Naive B cell (primary cell): ENCODE results near the gene CLDN16. TPM values are rescaled to one million over a fixed set of nuclear protein-coding genes. Genes with fewer than 3 reads are reported as not detected.

ENCODE experiments used
- ATAC-seq, 2 donors: fragments of 150-1000 bp; cut with Tn5 transposase; 2 replicates each; pipeline ENCODE4 v1.10.0; 2021; ENCODE audit warnings: low read depth in 2 of 2, mild to moderate bottlenecking in 2 of 2, moderate library complexity in 2 of 2
- DNase-seq: peaks from one replicate; pipeline ENCODE4 v3.0.0; 2022
- H3K27ac Mint-ChIP-seq, 6 donors: one replicate each; pipeline ENCODE4 v1.8.0; 2020 to 2022; ENCODE audit warnings: mild to moderate bottlenecking in 6 of 6, mixed read lengths in 6 of 6, moderate library complexity in 5 of 6, inconsistent platforms in 2 of 6
- H3K27me3 Mint-ChIP-seq, 3 donors: one replicate each; pipeline ENCODE4 v1.8.0; 2021 to 2022; ENCODE audit warnings: mixed read lengths in 3 of 3, mild to moderate bottlenecking in 1 of 3
- H3K36me3 Mint-ChIP-seq, 2 donors: one replicate each; pipeline ENCODE4 v1.8.0; 2020 to 2022; ENCODE audit warnings: mixed read lengths in 2 of 2, inconsistent platforms in 1 of 2, mild to moderate bottlenecking in 1 of 2
- H3K4me1 Mint-ChIP-seq, 3 donors: one replicate each; pipeline ENCODE4 v1.8.0; 2020 to 2022; ENCODE audit warnings: mixed read lengths in 3 of 3, inconsistent platforms in 1 of 3, mild to moderate bottlenecking in 1 of 3, moderate library complexity in 1 of 3
- H3K4me3 Mint-ChIP-seq, 8 donors: one replicate each; pipeline ENCODE4 v1.8.0; 2020 to 2022; ENCODE audit warnings: mild to moderate bottlenecking in 8 of 8, mixed read lengths in 8 of 8, moderate library complexity in 8 of 8, inconsistent platforms in 2 of 8
- H3K9me3 Mint-ChIP-seq, 7 donors: one replicate each; pipeline ENCODE4 v1.8.0; 2020 to 2022; ENCODE audit warnings: mixed read lengths in 7 of 7, mild to moderate bottlenecking in 5 of 7, inconsistent platforms in 2 of 7, moderate library complexity in 1 of 7
- polyA plus RNA-seq, 6 donors: library from polyadenylated mRNA; unstranded; fragments of 300-500 nt; fragmentation: Illumina TruSeq; gene quantifications; one replicate each; pipeline ENCODE4 v1.2.3, GENCODE V29; 2021; ENCODE audit warnings: low read depth in 6 of 6

The CLDN16 gene
- polyA plus RNA-seq, 6 donors from 2014 or later, result not detected

GRCh38 chr3:190385731-190386688 lies 2.0 kb upstream of the CLDN16 start:
- no peaks in the 10 kb centered on the region for H3K9me3 Mint-ChIP-seq
- no peaks in the 10 kb centered on the region for H3K36me3 Mint-ChIP-seq
- peaks cover 0 to 14% (median 0%) of the 10 kb centered on the region in 3 donors for H3K27me3 Mint-ChIP-seq
- DNase-seq (no peak), ATAC-seq (no peak)
- no peak overlapping the region for H3K27ac Mint-ChIP-seq
- H3K4me1 Mint-ChIP-seq, result no peaks in the 10 kb centered on the region
- no peak overlapping the region for H3K4me3 Mint-ChIP-seq

GRCh38 chr3:190388703-190389102 lies 740 bp downstream of the CLDN16 start:
- H3K9me3 Mint-ChIP-seq, result no peaks in the 10 kb centered on the region
- no peaks in the 10 kb centered on the region for H3K36me3 Mint-ChIP-seq
- DNase-seq (no peak), ATAC-seq (no peak)
- no peak overlapping the region for H3K4me3 Mint-ChIP-seq
- H3K27me3 Mint-ChIP-seq, result peaks cover 0 to 8% (median 0%) of the 10 kb centered on the region in 3 donors
- H3K4me1 Mint-ChIP-seq, result no peaks in the 10 kb centered on the region
- no peak overlapping the region for H3K27ac Mint-ChIP-seq

GRCh38 chr3:190396001-190396400 lies 8.0 kb downstream of the CLDN16 start:
- DNase-seq, result no peak
- H3K27me3 Mint-ChIP-seq, result no peaks in the 10 kb centered on the region
- no peak overlapping the region for H3K4me3 Mint-ChIP-seq
- H3K36me3 Mint-ChIP-seq, result no peaks in the 10 kb centered on the region
- H3K4me1 Mint-ChIP-seq, result no peaks in the 10 kb centered on the region
- ATAC-seq, result no peak
- no peaks in the 10 kb centered on the region for H3K9me3 Mint-ChIP-seq
- H3K27ac Mint-ChIP-seq, result no peak overlapping the region

- H3K27me3 Mint-ChIP-seq, result peaks cover 0 to 4% (median 0%) of the 10 kb centered on the region in 3 donors
- no peaks in the 10 kb centered on the region for H3K9me3 Mint-ChIP-seq
- no peak for DNase-seq
- no peak overlapping the region for H3K27ac Mint-ChIP-seq
- no peaks in the 10 kb centered on the region for H3K36me3 Mint-ChIP-seq
- no peak overlapping the region for H3K4me3 Mint-ChIP-seq
- no peaks in the 10 kb centered on the region for H3K4me1 Mint-ChIP-seq
- ATAC-seq, result no peak
These were observed 9.9 kb downstream of the CLDN16 start for GRCh38 chr3:190397889-190398288.

GRCh38 chr3:190399677-190400076 lies 11.7 kb downstream of the CLDN16 start:
- H3K9me3 Mint-ChIP-seq, result no peaks in the 10 kb centered on the region
- H3K4me3 Mint-ChIP-seq, result no peak overlapping the region
- ATAC-seq (no peak), DNase-seq (no peak)
- no peaks in the 10 kb centered on the region for H3K36me3 Mint-ChIP-seq
- H3K27ac Mint-ChIP-seq, result no peak overlapping the region
- H3K27me3 Mint-ChIP-seq, result peaks cover 0 to 4% (median 0%) of the 10 kb centered on the region in 3 donors
- H3K4me1 Mint-ChIP-seq, result no peaks in the 10 kb centered on the region

GRCh38 chr3:190401963-190402362 lies 14.0 kb downstream of the CLDN16 start:
- H3K36me3 Mint-ChIP-seq, result no peaks in the 10 kb centered on the region
- no peaks in the 10 kb centered on the region for H3K9me3 Mint-ChIP-seq
- DNase-seq (no peak), ATAC-seq (no peak)
- H3K4me1 Mint-ChIP-seq, result no peaks in the 10 kb centered on the region
- H3K4me3 Mint-ChIP-seq, result no peak overlapping the region
- H3K27me3 Mint-ChIP-seq, result peaks cover 0 to 4% (median 0%) of the 10 kb centered on the region in 3 donors
- H3K27ac Mint-ChIP-seq, result no peak overlapping the region

- DNase-seq (no peak), ATAC-seq (no peak)
- H3K27me3 Mint-ChIP-seq, result peaks cover 0 to 4% (median 0%) of the 10 kb centered on the region in 3 donors
- no peak overlapping the region for H3K27ac Mint-ChIP-seq
- no peaks in the 10 kb centered on the region for H3K9me3 Mint-ChIP-seq
- H3K36me3 Mint-ChIP-seq, result no peaks in the 10 kb centered on the region
- no peaks in the 10 kb centered on the region for H3K4me1 Mint-ChIP-seq
- H3K4me3 Mint-ChIP-seq, result no peak overlapping the region
These were observed 16.8 kb downstream of the CLDN16 start for GRCh38 chr3:190404715-190405114.

- Mint-ChIP-seq H3K36me3 (peaks cover 0 to 9% of the 10 kb centered on the region in 2 donors), H3K9me3 (peaks cover 2 to 22% (median 7%) of the 10 kb centered on the region in 7 donors), H3K27me3 (peaks cover 0 to 4% (median 0%) of the 10 kb centered on the region in 3 donors), H3K4me1 (no peaks in the 10 kb centered on the region), H3K27ac (no peak overlapping the region), H3K4me3 (no peak overlapping the region)
- DNase-seq (no peak), ATAC-seq (no peak)
These were observed 26.3 kb downstream of the CLDN16 start for GRCh38 chr3:190414297-190414696.

- no peaks in the 10 kb centered on the region for H3K9me3 Mint-ChIP-seq
- no peak for DNase-seq
These were observed 36.1 kb downstream of the CLDN16 start for GRCh38 chr3:190424108-190424477.

GRCh38 chr3:190424478-190425439 lies 36.8 kb downstream of the CLDN16 start:
- no peaks in the 10 kb centered on the region for H3K36me3 Mint-ChIP-seq
- DNase-seq (peak; percentile 5), ATAC-seq (peak; percentile 12 to 23)
- no peaks in the 10 kb centered on the region for H3K27me3 Mint-ChIP-seq
- H3K9me3 Mint-ChIP-seq, result no peaks in the 10 kb centered on the region
- H3K27ac Mint-ChIP-seq, result peak overlapping the region in 2 of 6 donors; percentile 60 to 84
- peaks cover 0 to 4% (median 0%) of the 10 kb centered on the region in 3 donors for H3K4me1 Mint-ChIP-seq
- no peak overlapping the region for H3K4me3 Mint-ChIP-seq

More at GRCh38 chr3:190424108-190424477, 36.1 kb downstream of the CLDN16 start:
- Mint-ChIP-seq H3K4me3 (no peak overlapping the region), H3K27me3 (no peaks in the 10 kb centered on the region), H3K4me1 (peaks cover 0 to 4% (median 0%) of the 10 kb centered on the region in 3 donors), H3K36me3 (no peaks in the 10 kb centered on the region), H3K27ac (no peak overlapping the region)
- ATAC-seq, result no peak

- Mint-ChIP-seq H3K27ac (no peak overlapping the region), H3K27me3 (no peaks in the 10 kb centered on the region), H3K36me3 (no peaks in the 10 kb centered on the region), H3K9me3 (no peaks in the 10 kb centered on the region), H3K4me3 (no peak overlapping the region), H3K4me1 (peaks cover 0 to 4% (median 0%) of the 10 kb centered on the region in 3 donors)
- DNase-seq, result no peak
- no peak for ATAC-seq
These were observed 37.9 kb downstream of the CLDN16 start for GRCh38 chr3:190425833-190426232.

GRCh38 chr3:190426806-190427507 lies 39.0 kb downstream of the CLDN16 start:
- ATAC-seq (no peak), DNase-seq (no peak)
- Mint-ChIP-seq H3K27ac (no peak overlapping the region), H3K36me3 (no peaks in the 10 kb centered on the region), H3K9me3 (no peaks in the 10 kb centered on the region), H3K27me3 (no peaks in the 10 kb centered on the region), H3K4me1 (peaks cover 0 to 4% (median 0%) of the 10 kb centered on the region in 3 donors), H3K4me3 (no peak overlapping the region)

GRCh38 chr3:190429681-190430080 lies 41.7 kb downstream of the CLDN16 start:
- no peak for ATAC-seq
- Mint-ChIP-seq H3K36me3 (no peaks in the 10 kb centered on the region), H3K4me1 (peaks cover 0 to under 1% (median 0%) of the 10 kb centered on the region in 3 donors), H3K9me3 (peaks cover 0 to 7% (median 0%) of the 10 kb centered on the region in 7 donors), H3K27me3 (peaks cover 5 to 7% (median 6%) of the 10 kb centered on the region in 3 donors), H3K4me3 (no peak overlapping the region), H3K27ac (no peak overlapping the region)
- no peak for DNase-seq
